Activated naive CD4-positive, alpha-beta T cell treated with anti-CD3 and anti-CD28 coated beads for 36 hours (primary cell): Measurements from ENCODE around the gene WDR73. TPM values are rescaled to one million over a fixed set of nuclear protein-coding genes. Genes with fewer than 3 reads are reported as not detected.
A peak's percentile ranks its signal among the peaks of the same experiment; 100 is the strongest.

ENCODE experiments used
- CTCF ChIA-PET: fragments of 350-600 bp; sonication (Branson Sonifier 250); formaldehyde crosslinking; loops from one replicate; lab custom pipeline; 2021; ENCODE audit warnings: antibody characterized with exemption; lab: Charles Lee
- DNase-seq: peaks from one replicate; pipeline ENCODE4 v3.0.0-alpha.2; 2020
- H3K27ac Mint-ChIP-seq: one replicate; pipeline ENCODE4 v1.8.0; 2021; ENCODE audit warnings: mild to moderate bottlenecking, mixed read lengths
- H3K27me3 Mint-ChIP-seq: one replicate; pipeline ENCODE4 v1.8.0; 2021; ENCODE audit warnings: low read depth, mixed read lengths
- H3K36me3 Mint-ChIP-seq: one replicate; pipeline ENCODE4 v1.8.0; 2021; ENCODE audit warnings: low read depth, mixed read lengths
- H3K4me1 Mint-ChIP-seq: one replicate; pipeline ENCODE4 v1.8.0; 2021; ENCODE audit warnings: low read depth, mixed read lengths
- H3K4me3 Mint-ChIP-seq: one replicate; pipeline ENCODE4 v1.8.0; 2021; ENCODE audit warnings: mild to moderate bottlenecking, moderate library complexity, mixed read lengths
- H3K9me3 Mint-ChIP-seq: one replicate; pipeline ENCODE4 v1.8.0; 2021; ENCODE audit warnings: mixed read lengths
- intact Hi-C: fragments of 100-400 bp; cut with micrococcal nuclease; formaldehyde crosslinking; loops from one replicate; pipeline ENCODE4 v1.15.1; 2023
- total RNA-seq, 2 experiments: library from RNA; stranded (reverse); gene quantifications; one replicate each; pipeline ENCODE4 v1.2.3, GENCODE V29; 2021

WDR73 gene
- total RNA-seq, 2 experiments from 2014 or later: 9.5 to 9.9 TPM

GRCh38 chr15:84671211-84671610, 17.1 kb upstream of the WDR73 start:
- H3K9me3 Mint-ChIP-seq: no peaks in the 10 kb centered on the region
- no peak for DNase-seq
- peaks cover 33% of the 10 kb centered on the region for H3K4me1 Mint-ChIP-seq
- no peak overlapping the region for H3K4me3 Mint-ChIP-seq
- peak overlapping the region; percentile 7 for H3K27ac Mint-ChIP-seq
- H3K27me3 Mint-ChIP-seq: no peaks in the 10 kb centered on the region
- H3K36me3 Mint-ChIP-seq: peaks cover 25% of the 10 kb centered on the region
- intact Hi-C loops: no loop called here
- CTCF ChIA-PET: interaction anchor here (0.7 to 1.4 kb wide), 2 partner anchors 12 to 30 kb away, joined by 3 to 6 read pairs; no protein-coding TSS in a partner anchor

DNA sequence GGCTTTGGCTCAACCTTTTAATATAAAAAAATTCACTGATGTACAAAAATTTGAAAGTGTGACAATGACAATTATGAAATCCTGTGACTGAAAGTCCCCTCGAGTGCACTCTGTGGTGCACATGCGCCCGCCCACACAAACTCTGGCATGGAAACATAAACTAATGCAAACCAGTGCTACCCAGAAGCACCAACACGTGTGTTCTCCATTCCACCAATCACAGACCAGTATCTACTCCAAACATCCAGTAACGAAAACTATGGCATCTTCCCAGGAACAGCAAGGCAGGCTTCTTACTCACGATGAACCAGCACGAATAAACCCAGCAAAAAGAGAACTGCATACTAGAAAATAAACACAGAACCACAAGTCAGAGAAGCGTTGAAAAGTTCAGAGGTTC, 15.6 kb upstream of the WDR73 start:
- no peaks in the 10 kb centered on the region for H3K9me3 Mint-ChIP-seq
- CTCF ChIA-PET: no interaction called here
- H3K27me3 Mint-ChIP-seq: no peaks in the 10 kb centered on the region
- no peak overlapping the region for H3K27ac Mint-ChIP-seq
- H3K4me1 Mint-ChIP-seq: peaks cover 35% of the 10 kb centered on the region
- H3K4me3 Mint-ChIP-seq: no peak overlapping the region
- H3K36me3 Mint-ChIP-seq: peaks cover 30% of the 10 kb centered on the region
- DNase-seq: peak; percentile 59
- intact Hi-C loops: loop anchor here (1.0 to 2.0 kb wide), 5 partner anchors 15 to 92 kb away; partner anchors contain the start of genes SEC11A and WDR73

- peaks cover 35% of the 10 kb centered on the region for H3K4me1 Mint-ChIP-seq
- H3K36me3 Mint-ChIP-seq: peaks cover 29% of the 10 kb centered on the region
- peak overlapping the region; percentile 75 for H3K27ac Mint-ChIP-seq
- no peaks in the 10 kb centered on the region for H3K27me3 Mint-ChIP-seq
- H3K4me3 Mint-ChIP-seq: no peak overlapping the region
- H3K9me3 Mint-ChIP-seq: no peaks in the 10 kb centered on the region
- DNase-seq: no peak
- intact Hi-C loops: loop anchor here (2.0 kb wide), 1 partner anchor 14 kb away; the partner anchor contains the start of gene WDR73
- CTCF ChIA-PET: interaction anchor here (0.6 to 1.2 kb wide), 4 partner anchors 9 to 87 kb away, joined by 3 to 5 read pairs (median 4); no protein-coding TSS in a partner anchor
These were observed 14.3 kb upstream of the WDR73 start for GRCh38 chr15:84668221-84668982.

GRCh38 chr15:84666373-84666772, 12.3 kb upstream of the WDR73 start:
- H3K27me3 Mint-ChIP-seq: no peaks in the 10 kb centered on the region
- H3K9me3 Mint-ChIP-seq: no peaks in the 10 kb centered on the region
- peak overlapping the region; percentile 64 for H3K27ac Mint-ChIP-seq
- peaks cover 28% of the 10 kb centered on the region for H3K36me3 Mint-ChIP-seq
- intact Hi-C loops: no loop called here
- CTCF ChIA-PET: interaction anchor here (1.2 kb wide), 1 partner anchor 95 kb away, joined by 4 read pairs; no protein-coding TSS in a partner anchor
- no peak for DNase-seq
- peaks cover 28% of the 10 kb centered on the region for H3K4me1 Mint-ChIP-seq
- H3K4me3 Mint-ChIP-seq: no peak overlapping the region

- CTCF ChIA-PET: no interaction called here
- Mint-ChIP-seq H3K9me3 (no peaks in the 10 kb centered on the region), H3K36me3 (peaks cover 10% of the 10 kb centered on the region), H3K4me1 (peaks cover 18% of the 10 kb centered on the region), H3K27me3 (no peaks in the 10 kb centered on the region), H3K27ac (no peak overlapping the region), H3K4me3 (no peak overlapping the region)
- intact Hi-C loops: no loop called here
- no peak for DNase-seq
These were observed 6.9 kb upstream of the WDR73 start for GRCh38 chr15:84661001-84661400.

GRCh38 chr15:84659904-84660781, 6.1 kb upstream of the WDR73 start:
- H3K36me3 Mint-ChIP-seq: peaks cover 5% of the 10 kb centered on the region
- H3K27me3 Mint-ChIP-seq: no peaks in the 10 kb centered on the region
- H3K4me3 Mint-ChIP-seq: no peak overlapping the region
- intact Hi-C loops: loop anchor here (10.0 kb wide), 1 partner anchor 745 kb away; no protein-coding TSS in a partner anchor
- H3K4me1 Mint-ChIP-seq: peaks cover 20% of the 10 kb centered on the region
- CTCF ChIA-PET: interaction anchor here (0.8 to 2.3 kb wide), 5 partner anchors 8 to 218 kb away, joined by 3 to 8 read pairs (median 3); no protein-coding TSS in a partner anchor
- H3K9me3 Mint-ChIP-seq: no peaks in the 10 kb centered on the region
- DNase-seq: no peak
- H3K27ac Mint-ChIP-seq: no peak overlapping the region

DNA sequence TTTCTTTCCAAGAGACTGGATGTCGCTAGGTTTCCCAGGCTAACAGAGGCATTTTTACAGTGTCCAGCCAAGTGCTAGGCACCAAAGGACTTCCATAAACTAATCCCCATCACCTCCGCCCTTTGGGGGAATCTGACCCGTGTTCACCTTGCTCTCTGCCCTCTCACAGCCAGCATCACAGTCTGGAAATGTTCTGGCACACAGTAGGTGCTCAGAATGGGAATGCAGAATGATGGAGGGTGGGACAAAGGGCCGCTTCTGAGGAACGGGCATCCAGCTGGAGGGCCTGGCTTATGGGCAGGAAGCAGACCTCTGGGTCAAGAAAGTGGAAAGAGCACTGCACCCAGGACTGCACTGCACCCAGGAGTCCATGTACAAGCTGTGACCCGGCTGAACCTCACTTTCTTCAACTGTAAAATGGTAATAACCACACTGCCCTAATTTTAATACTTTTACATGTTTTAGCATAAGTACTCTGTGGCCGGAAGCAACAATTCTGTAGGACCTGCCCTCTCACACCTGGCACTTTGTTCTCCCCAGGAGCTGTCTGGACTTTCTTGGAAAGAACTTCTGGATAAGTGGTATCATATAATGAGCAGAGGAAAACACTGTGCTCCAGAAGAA, 4.8 kb upstream of the WDR73 start:
- intact Hi-C loops: loop anchor here (10.0 kb wide), 1 partner anchor 746 kb away; no protein-coding TSS in a partner anchor
- no peak overlapping the region for H3K27ac Mint-ChIP-seq

DNA sequence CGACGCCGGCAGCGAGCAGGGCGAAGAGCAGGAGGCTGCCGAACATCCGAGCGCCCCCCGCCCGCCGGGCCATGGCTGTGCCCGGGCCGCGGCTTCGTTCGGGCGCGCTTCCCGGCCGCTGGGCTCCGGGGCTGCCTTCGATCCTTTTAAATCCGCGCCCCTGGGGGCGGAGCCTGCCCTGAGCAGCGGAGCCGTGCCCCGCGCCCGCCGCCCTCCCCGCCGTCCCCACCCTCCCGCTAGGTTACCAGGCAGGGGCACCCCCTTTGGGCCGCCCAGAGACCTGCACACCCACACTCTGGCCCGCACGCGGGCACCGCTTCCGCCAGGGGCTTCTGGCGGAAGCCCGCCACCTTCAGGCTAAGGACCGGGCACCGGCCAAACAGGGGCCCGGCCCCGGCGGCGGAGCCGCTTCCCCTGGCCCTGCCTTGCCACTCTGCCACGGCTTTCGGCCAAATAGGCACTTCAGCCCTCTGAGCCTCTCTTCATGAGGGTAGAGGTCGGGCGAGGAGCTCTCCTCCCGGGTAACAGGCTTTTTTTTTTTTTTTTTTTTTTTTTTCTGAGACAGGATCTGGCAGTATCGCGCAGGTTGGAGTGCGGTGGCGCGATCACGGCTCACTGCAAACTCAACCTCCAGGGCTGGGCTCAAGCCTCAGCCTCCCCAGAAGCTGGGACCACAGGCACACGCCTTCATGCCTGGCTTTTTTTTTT, 4.2 kb upstream of the WDR73 start, which contains the start of gene NMB:
Gene NMB, minus strand, starts transcription at position 120 of the 708 bp plus-strand sequence. Its CDS starts 47 bp downstream, at position 73.
- CTCF ChIA-PET: interaction anchor here (0.6 to 2.3 kb wide), 6 partner anchors 18 to 92 kb away, joined by 3 to 8 read pairs (median 4); no protein-coding TSS in a partner anchor
- Mint-ChIP-seq H3K36me3 (peaks cover 2% of the 10 kb centered on the region), H3K27ac (no peak within 1 kb of the TSS), H3K27me3 (no peaks in the 10 kb centered on the region), H3K9me3 (no peaks in the 10 kb centered on the region), H3K4me3 (peak within 1 kb of the TSS; percentile 70), H3K4me1 (peaks cover 28% of the 10 kb centered on the region)
- DNase-seq: peak; percentile 83
- intact Hi-C loops: loop anchor here (10.0 kb wide), 1 partner anchor 747 kb away; no protein-coding TSS in a partner anchor

More for the DNA sequence above, 4.8 kb upstream of the WDR73 start:
- CTCF ChIA-PET: interaction anchor here (0.6 to 2.3 kb wide), 9 partner anchors 9 to 220 kb away, joined by 3 to 8 read pairs (median 3); no protein-coding TSS in a partner anchor
- H3K27me3 Mint-ChIP-seq: no peaks in the 10 kb centered on the region
- H3K9me3 Mint-ChIP-seq: no peaks in the 10 kb centered on the region
- H3K36me3 Mint-ChIP-seq: no peaks in the 10 kb centered on the region
- no peak for DNase-seq
- peaks cover 25% of the 10 kb centered on the region for H3K4me1 Mint-ChIP-seq
- H3K4me3 Mint-ChIP-seq: peak overlapping the region; percentile 63

GRCh38 chr15:84657748-84658079, 3.6 kb upstream of the WDR73 start:
- DNase-seq: no peak
- intact Hi-C loops: loop anchor here (10.0 kb wide), 1 partner anchor 747 kb away; no protein-coding TSS in a partner anchor
- peak overlapping the region; percentile 70 for H3K4me3 Mint-ChIP-seq
- peaks cover 2% of the 10 kb centered on the region for H3K36me3 Mint-ChIP-seq
- H3K4me1 Mint-ChIP-seq: peaks cover 33% of the 10 kb centered on the region
- no peaks in the 10 kb centered on the region for H3K27me3 Mint-ChIP-seq
- H3K9me3 Mint-ChIP-seq: no peaks in the 10 kb centered on the region
- CTCF ChIA-PET: interaction anchor here (0.6 to 2.3 kb wide), 5 partner anchors 12 to 59 kb away, joined by 3 to 9 read pairs (median 8); no protein-coding TSS in a partner anchor
- H3K27ac Mint-ChIP-seq: no peak overlapping the region

- intact Hi-C loops: loop anchor here (10.0 kb wide), 1 partner anchor 748 kb away; no protein-coding TSS in a partner anchor
- H3K36me3 Mint-ChIP-seq: peaks cover 6% of the 10 kb centered on the region
- peaks cover 37% of the 10 kb centered on the region for H3K4me1 Mint-ChIP-seq
- CTCF ChIA-PET: interaction anchor here (0.5 to 2.0 kb wide), 8 partner anchors 12 to 229 kb away, joined by 3 to 9 read pairs (median 4); no protein-coding TSS in a partner anchor
- peak overlapping the region; percentile 70 for H3K4me3 Mint-ChIP-seq
- H3K27ac Mint-ChIP-seq: no peak overlapping the region
- H3K9me3 Mint-ChIP-seq: no peaks in the 10 kb centered on the region
- no peak for DNase-seq
- no peaks in the 10 kb centered on the region for H3K27me3 Mint-ChIP-seq
These were observed 2.9 kb upstream of the WDR73 start for GRCh38 chr15:84656972-84657371.
